HEK293 (cell line): ENCODE data around the gene SPEF1.
A peak's percentile ranks its signal among the peaks of the same experiment; 100 is the strongest.

Experiments
- CTCF ChIP-seq: fragments of 450-650 bp; formaldehyde crosslinking; IDR thresholded peaks from 2 replicates; pipeline ENCODE4 v1.5.1; 2016; ENCODE audit warnings: missing biosample characterization, missing genetic modification characterization
- GLIS2 ChIP-seq: fragments of 450-650 bp; formaldehyde crosslinking; IDR thresholded peaks from 2 replicates; pipeline ENCODE4 v1.5.1; 2016; ENCODE audit warnings: missing biosample characterization, missing genetic modification characterization
- MYNN ChIP-seq: fragments of 450-650 bp; formaldehyde crosslinking; IDR thresholded peaks from 2 replicates; pipeline ENCODE4 v1.5.1; 2016; ENCODE audit warnings: missing biosample characterization, missing genetic modification characterization, borderline replicate concordance
- SETDB1 ChIP-seq: IDR thresholded peaks from one replicate; pipeline ENCODE4 v1.6.1; 2017; ENCODE audit warnings: mild to moderate bottlenecking, low read length, moderate library complexity, mixed read lengths; ENCODE audit not compliant: insufficient read length
- ZBTB48 ChIP-seq: fragments of 450-650 bp; formaldehyde crosslinking; IDR thresholded peaks from 2 replicates; pipeline ENCODE4 v1.5.1; 2016; ENCODE audit warnings: missing biosample characterization, missing genetic modification characterization
- ZNF416 ChIP-seq: fragments of 450-650 bp; formaldehyde crosslinking; IDR thresholded peaks from 2 replicates; pipeline ENCODE4 v1.5.1; 2016; ENCODE audit warnings: missing biosample characterization, missing genetic modification characterization
- ZNF501 ChIP-seq: fragments of 450-650 bp; formaldehyde crosslinking; IDR thresholded peaks from 2 replicates; pipeline ENCODE4 v1.5.1; 2016; ENCODE audit warnings: missing biosample characterization, missing genetic modification characterization
- ZNF510 ChIP-seq: fragments of 450-650 bp; formaldehyde crosslinking; IDR thresholded peaks from 2 replicates; pipeline ENCODE4 v1.5.1; 2018; ENCODE audit warnings: mild to moderate bottlenecking, missing genetic modification characterization, missing biosample characterization; ENCODE audit not compliant: insufficient replicate concordance
- TF ChIP-seq, protein P1 (sequence below): fragments of 450-650 bp; formaldehyde crosslinking; IDR thresholded peaks from 2 replicates; pipeline ENCODE4 v1.5.1; 2016; ENCODE audit warnings: missing biosample characterization, missing genetic modification characterization
- TF ChIP-seq, protein P2 (sequence below): fragments of 450-650 bp; formaldehyde crosslinking; IDR thresholded peaks from 2 replicates; pipeline ENCODE4 v1.5.1; 2016; ENCODE audit warnings: missing biosample characterization, missing genetic modification characterization
- TF ChIP-seq, protein P3 (sequence below): fragments of 450-650 bp; formaldehyde crosslinking; IDR thresholded peaks from 2 replicates; pipeline ENCODE4 v1.5.1; 2016; ENCODE audit warnings: missing biosample characterization, missing genetic modification characterization

DNA sequence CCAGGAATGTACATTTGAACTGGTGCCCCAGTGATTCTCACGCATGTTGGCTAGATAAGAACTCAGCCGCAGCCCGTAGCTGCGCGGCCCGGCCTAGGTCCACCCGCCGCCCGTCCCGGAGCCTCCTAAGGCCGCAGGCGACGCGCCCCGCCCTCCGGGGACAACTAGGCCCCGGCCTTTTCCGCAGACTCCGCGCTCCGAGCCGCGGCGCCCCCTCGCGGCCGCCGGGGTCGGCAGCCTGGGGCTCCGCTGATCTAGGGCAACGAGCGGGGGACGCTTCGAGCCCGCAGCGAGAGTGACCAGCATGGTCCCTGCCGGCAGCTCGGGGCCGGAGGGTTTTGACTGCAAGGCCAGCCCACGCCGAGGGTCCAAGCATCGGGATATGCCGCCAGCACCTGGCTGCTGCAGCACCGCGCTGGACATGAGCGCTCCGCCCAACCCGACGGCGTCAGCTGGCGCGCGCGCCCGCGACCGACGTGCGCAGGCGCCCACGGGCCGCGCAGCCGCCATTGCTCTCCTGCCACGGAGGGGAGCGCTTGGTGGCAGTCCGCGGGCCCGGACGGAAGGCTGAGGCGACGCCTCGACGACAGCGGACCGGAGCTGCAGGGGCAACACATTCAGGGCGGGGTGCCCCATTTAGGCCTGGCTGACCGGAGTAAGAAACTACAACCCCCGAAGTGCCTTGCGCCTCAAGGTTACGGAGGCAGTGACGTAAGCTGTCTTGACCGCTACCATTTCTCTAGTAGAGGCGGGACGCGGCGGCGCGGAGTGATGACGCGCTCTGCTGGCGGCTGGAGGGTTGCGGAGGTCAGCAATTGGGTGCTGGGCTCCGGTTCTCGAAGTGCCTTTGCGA, 39.0 kb upstream of the SPEF1 start, which contains the start of gene AP5S1:
- TF ChIP-seq GLIS2 (tag by site-specific recombination), result no peak
- TF ChIP-seq CTCF (tag by site-specific recombination), result peak; percentile 99
- TF ChIP-seq ZNF510 (tag by site-specific recombination), result no peak
- TF ChIP-seq ZBTB48 (tag by site-specific recombination), result peak; percentile 66; the same call in 1 of the 2 replicates
- TF ChIP-seq ZNF416 (tag by site-specific recombination), result no peak
- no peak for TF ChIP-seq MYNN (tag by site-specific recombination)
- TF ChIP-seq, protein P1, sequence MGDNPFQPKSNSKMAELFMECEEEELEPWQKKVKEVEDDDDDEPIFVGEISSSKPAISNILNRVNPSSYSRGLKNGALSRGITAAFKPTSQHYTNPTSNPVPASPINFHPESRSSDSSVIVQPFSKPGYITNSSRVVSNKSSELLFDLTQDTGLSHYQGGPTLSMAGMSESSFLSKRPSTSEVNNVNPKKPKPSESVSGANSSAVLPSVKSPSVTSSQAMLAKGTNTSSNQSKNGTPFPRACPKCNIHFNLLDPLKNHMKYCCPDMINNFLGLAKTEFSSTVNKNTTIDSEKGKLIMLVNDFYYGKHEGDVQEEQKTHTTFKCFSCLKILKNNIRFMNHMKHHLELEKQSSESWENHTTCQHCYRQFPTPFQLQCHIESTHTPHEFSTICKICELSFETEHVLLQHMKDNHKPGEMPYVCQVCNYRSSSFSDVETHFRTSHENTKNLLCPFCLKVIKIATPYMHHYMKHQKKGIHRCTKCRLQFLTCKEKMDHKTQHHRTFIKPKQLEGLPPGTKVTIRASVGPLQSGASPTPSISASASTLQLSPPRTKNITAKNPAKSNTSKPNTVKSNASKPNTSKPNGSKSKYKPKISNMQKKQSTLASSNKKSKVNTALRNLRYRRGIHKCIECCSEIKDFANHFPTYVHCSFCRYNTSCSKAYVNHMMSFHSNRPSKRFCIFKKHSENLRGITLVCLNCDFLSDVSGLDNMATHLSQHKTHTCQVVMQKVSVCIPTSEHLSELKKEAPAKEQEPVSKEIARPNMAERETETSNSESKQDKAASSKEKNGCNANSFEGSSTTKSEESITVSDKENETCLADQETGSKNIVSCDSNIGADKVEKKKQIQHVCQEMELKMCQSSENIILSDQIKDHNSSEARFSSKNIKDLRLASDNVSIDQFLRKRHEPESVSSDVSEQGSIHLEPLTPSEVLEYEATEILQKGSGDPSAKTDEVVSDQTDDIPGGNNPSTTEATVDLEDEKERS (tag by site-specific recombination), result no peak
- TF ChIP-seq SETDB1, result no peak
- TF ChIP-seq ZNF501 (tag by site-specific recombination), result 0 out of 2 replicates have a peak, but pooled peaks have one; percentile 44
- TF ChIP-seq, protein P2, sequence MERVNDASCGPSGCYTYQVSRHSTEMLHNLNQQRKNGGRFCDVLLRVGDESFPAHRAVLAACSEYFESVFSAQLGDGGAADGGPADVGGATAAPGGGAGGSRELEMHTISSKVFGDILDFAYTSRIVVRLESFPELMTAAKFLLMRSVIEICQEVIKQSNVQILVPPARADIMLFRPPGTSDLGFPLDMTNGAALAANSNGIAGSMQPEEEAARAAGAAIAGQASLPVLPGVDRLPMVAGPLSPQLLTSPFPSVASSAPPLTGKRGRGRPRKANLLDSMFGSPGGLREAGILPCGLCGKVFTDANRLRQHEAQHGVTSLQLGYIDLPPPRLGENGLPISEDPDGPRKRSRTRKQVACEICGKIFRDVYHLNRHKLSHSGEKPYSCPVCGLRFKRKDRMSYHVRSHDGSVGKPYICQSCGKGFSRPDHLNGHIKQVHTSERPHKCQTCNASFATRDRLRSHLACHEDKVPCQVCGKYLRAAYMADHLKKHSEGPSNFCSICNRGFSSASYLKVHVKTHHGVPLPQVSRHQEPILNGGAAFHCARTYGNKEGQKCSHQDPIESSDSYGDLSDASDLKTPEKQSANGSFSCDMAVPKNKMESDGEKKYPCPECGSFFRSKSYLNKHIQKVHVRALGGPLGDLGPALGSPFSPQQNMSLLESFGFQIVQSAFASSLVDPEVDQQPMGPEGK, result peak; percentile 56; the same call in 1 of the 2 replicates
- TF ChIP-seq, protein P3, sequence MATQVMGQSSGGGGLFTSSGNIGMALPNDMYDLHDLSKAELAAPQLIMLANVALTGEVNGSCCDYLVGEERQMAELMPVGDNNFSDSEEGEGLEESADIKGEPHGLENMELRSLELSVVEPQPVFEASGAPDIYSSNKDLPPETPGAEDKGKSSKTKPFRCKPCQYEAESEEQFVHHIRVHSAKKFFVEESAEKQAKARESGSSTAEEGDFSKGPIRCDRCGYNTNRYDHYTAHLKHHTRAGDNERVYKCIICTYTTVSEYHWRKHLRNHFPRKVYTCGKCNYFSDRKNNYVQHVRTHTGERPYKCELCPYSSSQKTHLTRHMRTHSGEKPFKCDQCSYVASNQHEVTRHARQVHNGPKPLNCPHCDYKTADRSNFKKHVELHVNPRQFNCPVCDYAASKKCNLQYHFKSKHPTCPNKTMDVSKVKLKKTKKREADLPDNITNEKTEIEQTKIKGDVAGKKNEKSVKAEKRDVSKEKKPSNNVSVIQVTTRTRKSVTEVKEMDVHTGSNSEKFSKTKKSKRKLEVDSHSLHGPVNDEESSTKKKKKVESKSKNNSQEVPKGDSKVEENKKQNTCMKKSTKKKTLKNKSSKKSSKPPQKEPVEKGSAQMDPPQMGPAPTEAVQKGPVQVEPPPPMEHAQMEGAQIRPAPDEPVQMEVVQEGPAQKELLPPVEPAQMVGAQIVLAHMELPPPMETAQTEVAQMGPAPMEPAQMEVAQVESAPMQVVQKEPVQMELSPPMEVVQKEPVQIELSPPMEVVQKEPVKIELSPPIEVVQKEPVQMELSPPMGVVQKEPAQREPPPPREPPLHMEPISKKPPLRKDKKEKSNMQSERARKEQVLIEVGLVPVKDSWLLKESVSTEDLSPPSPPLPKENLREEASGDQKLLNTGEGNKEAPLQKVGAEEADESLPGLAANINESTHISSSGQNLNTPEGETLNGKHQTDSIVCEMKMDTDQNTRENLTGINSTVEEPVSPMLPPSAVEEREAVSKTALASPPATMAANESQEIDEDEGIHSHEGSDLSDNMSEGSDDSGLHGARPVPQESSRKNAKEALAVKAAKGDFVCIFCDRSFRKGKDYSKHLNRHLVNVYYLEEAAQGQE (tag by site-specific recombination), result peak; percentile 27
